Activated naive CD4-positive, alpha-beta T cell treated with anti-CD3 and anti-CD28 coated beads for 36 hours (primary cell): ENCODE measurements around the gene PRRT4. TPM values are rescaled to one million over a fixed set of nuclear protein-coding genes. Genes with fewer than 3 reads are reported as not detected.

Experiments
- CTCF ChIA-PET: fragments of 350-600 bp; sonication (Branson Sonifier 250); formaldehyde crosslinking; loops from one replicate; lab custom pipeline; 2021; ENCODE audit warnings: antibody characterized with exemption; lab: Charles Lee
- DNase-seq: peaks from one replicate; pipeline ENCODE4 v3.0.0-alpha.2; 2020
- H3K27ac Mint-ChIP-seq: one replicate; pipeline ENCODE4 v1.8.0; 2021; ENCODE audit warnings: mild to moderate bottlenecking, mixed read lengths
- H3K27me3 Mint-ChIP-seq: one replicate; pipeline ENCODE4 v1.8.0; 2021; ENCODE audit warnings: low read depth, mixed read lengths
- H3K36me3 Mint-ChIP-seq: one replicate; pipeline ENCODE4 v1.8.0; 2021; ENCODE audit warnings: low read depth, mixed read lengths
- H3K4me1 Mint-ChIP-seq: one replicate; pipeline ENCODE4 v1.8.0; 2021; ENCODE audit warnings: low read depth, mixed read lengths
- H3K4me3 Mint-ChIP-seq: one replicate; pipeline ENCODE4 v1.8.0; 2021; ENCODE audit warnings: mild to moderate bottlenecking, moderate library complexity, mixed read lengths
- H3K9me3 Mint-ChIP-seq: one replicate; pipeline ENCODE4 v1.8.0; 2021; ENCODE audit warnings: mixed read lengths
- intact Hi-C: fragments of 100-400 bp; cut with micrococcal nuclease; formaldehyde crosslinking; loops from one replicate; pipeline ENCODE4 v1.15.1; 2023
- total RNA-seq, 2 experiments: library from RNA; stranded (reverse); gene quantifications; one replicate each; pipeline ENCODE4 v1.2.3, GENCODE V29; 2021

PRRT4 gene
- total RNA-seq, 2 experiments from 2014 or later: 0.40 TPM; not detected in 1

DNA sequence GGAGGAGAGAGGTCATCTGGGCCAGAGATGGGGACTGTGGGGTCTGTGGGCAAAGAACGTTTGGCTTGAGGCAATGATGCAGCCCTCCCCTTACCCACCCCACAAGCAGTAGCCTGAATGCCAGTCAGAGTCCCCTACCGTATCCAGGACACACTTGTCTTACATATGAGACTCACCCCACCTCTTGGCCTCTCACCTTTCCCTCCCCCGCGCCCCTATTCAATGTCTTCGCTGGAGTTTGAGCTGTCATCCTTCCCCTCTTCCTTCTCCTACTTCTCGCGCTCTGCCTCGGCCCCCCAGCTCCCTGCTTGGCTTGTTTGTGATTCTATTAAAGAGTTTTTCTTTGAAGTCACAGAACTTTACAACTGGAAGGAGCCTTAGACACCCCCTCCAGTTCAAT, 8.9 kb downstream of the PRRT4 start:
- intact Hi-C loops: no loop called here
- CTCF ChIA-PET: interaction anchor here (0.7 to 1.5 kb wide), 5 partner anchors 8 to 73 kb away, joined by 4 to 10 read pairs (median 5); partner anchors contain the start of gene RBM28
- H3K27ac Mint-ChIP-seq: no peak overlapping the region
- DNase-seq: no peak
- no peak overlapping the region for H3K4me3 Mint-ChIP-seq
- peaks cover 2% of the 10 kb centered on the region for H3K4me1 Mint-ChIP-seq
- H3K9me3 Mint-ChIP-seq: no peaks in the 10 kb centered on the region
- peaks cover 27% of the 10 kb centered on the region for H3K27me3 Mint-ChIP-seq
- no peaks in the 10 kb centered on the region for H3K36me3 Mint-ChIP-seq

DNA sequence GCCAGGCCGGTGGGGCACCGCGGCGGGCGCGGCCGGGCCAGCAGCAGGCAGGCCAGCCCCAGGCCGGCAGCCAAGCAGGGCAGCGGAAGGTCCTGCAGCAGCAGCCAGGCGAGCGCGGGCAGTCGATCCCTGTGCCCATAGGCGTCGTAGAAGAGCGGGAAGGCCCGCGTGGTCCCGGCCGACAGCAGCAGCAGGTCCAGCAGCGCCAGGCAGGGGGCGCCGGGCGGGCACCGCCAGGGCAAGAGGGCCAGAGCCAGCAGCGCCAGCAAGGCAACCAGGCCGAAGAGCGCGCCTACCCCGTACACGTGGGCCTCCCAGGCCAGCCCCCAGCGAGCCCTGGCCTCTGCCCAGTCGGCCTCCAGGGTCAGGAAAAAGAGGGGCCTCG, 9.3 kb downstream of the PRRT4 start:
- intact Hi-C loops: no loop called here
- CTCF ChIA-PET: interaction anchor here (1.2 to 8.9 kb wide), 4 partner anchors 8 to 75 kb away, joined by 3 to 297 read pairs (median 6); partner anchors contain the start of gene RBM28
- H3K36me3 Mint-ChIP-seq: no peaks in the 10 kb centered on the region
- DNase-seq: peak; percentile 38
- H3K9me3 Mint-ChIP-seq: no peaks in the 10 kb centered on the region
- H3K4me1 Mint-ChIP-seq: peaks cover 2% of the 10 kb centered on the region
- H3K27me3 Mint-ChIP-seq: peaks cover 27% of the 10 kb centered on the region
- no peak overlapping the region for H3K4me3 Mint-ChIP-seq
- H3K27ac Mint-ChIP-seq: no peak overlapping the region

- Mint-ChIP-seq H3K27ac (no peak overlapping the region), H3K36me3 (no peaks in the 10 kb centered on the region), H3K4me3 (no peak overlapping the region), H3K9me3 (no peaks in the 10 kb centered on the region), H3K27me3 (peaks cover 27% of the 10 kb centered on the region), H3K4me1 (peaks cover 2% of the 10 kb centered on the region)
- CTCF ChIA-PET: interaction anchor here (1.2 to 8.9 kb wide), 3 partner anchors 37 to 75 kb away, joined by 3 to 297 read pairs (median 5); no protein-coding TSS in a partner anchor
- DNase-seq: no peak
- intact Hi-C loops: no loop called here
Measured at GRCh38 chr7:128351296-128352152, 10.0 kb downstream of the PRRT4 start.

GRCh38 chr7:128350708-128351295, 10.7 kb downstream of the PRRT4 start:
- no peaks in the 10 kb centered on the region for H3K36me3 Mint-ChIP-seq
- CTCF ChIA-PET: interaction anchor here (0.6 to 8.9 kb wide), 6 partner anchors 12 to 76 kb away, joined by 3 to 297 read pairs (median 4); no protein-coding TSS in a partner anchor
- H3K4me1 Mint-ChIP-seq: peaks cover 2% of the 10 kb centered on the region
- no peak overlapping the region for H3K4me3 Mint-ChIP-seq
- H3K27me3 Mint-ChIP-seq: peaks cover 27% of the 10 kb centered on the region
- intact Hi-C loops: no loop called here
- H3K9me3 Mint-ChIP-seq: no peaks in the 10 kb centered on the region
- H3K27ac Mint-ChIP-seq: no peak overlapping the region
- DNase-seq: no peak

DNA sequence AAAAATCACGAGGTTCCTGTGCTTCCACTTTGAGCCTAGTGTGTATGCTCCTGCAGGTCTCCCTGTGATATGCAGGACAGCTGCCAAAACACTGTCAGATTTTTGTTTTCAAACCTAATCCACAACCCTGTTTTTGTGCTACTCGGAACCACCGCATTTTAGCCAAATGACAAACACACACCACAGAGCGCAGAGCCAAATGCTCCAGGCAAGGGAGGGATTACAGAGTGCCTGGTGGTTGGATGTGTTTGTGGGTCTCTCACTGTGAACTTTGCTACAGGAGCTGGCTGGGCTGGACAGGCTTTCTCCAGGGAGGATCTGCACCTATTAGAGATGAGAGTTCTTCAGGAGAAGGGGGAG, 12.0 kb downstream of the PRRT4 start:
- DNase-seq: no peak
- Mint-ChIP-seq H3K27me3 (peaks cover 25% of the 10 kb centered on the region), H3K4me1 (peaks cover 2% of the 10 kb centered on the region), H3K36me3 (no peaks in the 10 kb centered on the region), H3K27ac (no peak overlapping the region), H3K4me3 (no peak overlapping the region), H3K9me3 (no peaks in the 10 kb centered on the region)
- CTCF ChIA-PET: interaction anchor here (0.7 to 8.9 kb wide), 5 partner anchors 32 to 276 kb away, joined by 3 to 297 read pairs (median 19); no protein-coding TSS in a partner anchor
- intact Hi-C loops: no loop called here

GRCh38 chr7:128347647-128348097, 13.8 kb downstream of the PRRT4 start:
- CTCF ChIA-PET: interaction anchor here (0.6 to 8.9 kb wide), 23 partner anchors 9 to 1407 kb away, joined by 3 to 297 read pairs (median 4); no protein-coding TSS in a partner anchor
- DNase-seq: peak; percentile 69

DNA sequence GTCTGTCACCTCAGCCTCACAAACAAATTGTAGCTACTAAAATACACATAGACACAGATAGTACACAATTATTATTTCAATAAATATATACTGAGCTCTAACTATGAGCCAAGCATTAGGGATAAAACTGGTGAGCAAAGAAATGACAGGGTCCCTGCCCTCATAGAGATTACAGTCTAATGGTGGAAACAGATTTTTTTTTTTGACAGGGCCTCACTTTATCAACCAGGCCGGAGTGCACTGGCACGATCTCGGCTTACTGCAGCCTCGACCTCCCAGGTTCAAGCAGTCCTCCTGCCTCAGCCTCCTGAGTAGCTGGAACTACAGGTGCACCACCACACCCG, 17.1 kb downstream of the PRRT4 start:
- Mint-ChIP-seq H3K4me3 (peak overlapping the region; percentile 58), H3K27ac (no peak overlapping the region), H3K36me3 (peaks cover 2% of the 10 kb centered on the region), H3K4me1 (peaks cover 24% of the 10 kb centered on the region), H3K27me3 (peaks cover 4% of the 10 kb centered on the region), H3K9me3 (no peaks in the 10 kb centered on the region)
- DNase-seq: no peak
- CTCF ChIA-PET: interaction anchor here (0.6 to 8.9 kb wide), 13 partner anchors 9 to 1361 kb away, joined by 3 to 297 read pairs (median 5); no protein-coding TSS in a partner anchor
- intact Hi-C loops: loop anchor here (5.0 kb wide), 1 partner anchor 188 kb away; no protein-coding TSS in a partner anchor

More at GRCh38 chr7:128347647-128348097, 13.8 kb downstream of the PRRT4 start:
- Mint-ChIP-seq H3K27me3 (peaks cover 11% of the 10 kb centered on the region), H3K4me1 (peaks cover 7% of the 10 kb centered on the region), H3K9me3 (no peaks in the 10 kb centered on the region), H3K27ac (no peak overlapping the region), H3K36me3 (no peaks in the 10 kb centered on the region), H3K4me3 (no peak overlapping the region)
- intact Hi-C loops: loop anchor here (1.0 kb wide), 2 partner anchors 40 to 78 kb away; no protein-coding TSS in a partner anchor

DNA sequence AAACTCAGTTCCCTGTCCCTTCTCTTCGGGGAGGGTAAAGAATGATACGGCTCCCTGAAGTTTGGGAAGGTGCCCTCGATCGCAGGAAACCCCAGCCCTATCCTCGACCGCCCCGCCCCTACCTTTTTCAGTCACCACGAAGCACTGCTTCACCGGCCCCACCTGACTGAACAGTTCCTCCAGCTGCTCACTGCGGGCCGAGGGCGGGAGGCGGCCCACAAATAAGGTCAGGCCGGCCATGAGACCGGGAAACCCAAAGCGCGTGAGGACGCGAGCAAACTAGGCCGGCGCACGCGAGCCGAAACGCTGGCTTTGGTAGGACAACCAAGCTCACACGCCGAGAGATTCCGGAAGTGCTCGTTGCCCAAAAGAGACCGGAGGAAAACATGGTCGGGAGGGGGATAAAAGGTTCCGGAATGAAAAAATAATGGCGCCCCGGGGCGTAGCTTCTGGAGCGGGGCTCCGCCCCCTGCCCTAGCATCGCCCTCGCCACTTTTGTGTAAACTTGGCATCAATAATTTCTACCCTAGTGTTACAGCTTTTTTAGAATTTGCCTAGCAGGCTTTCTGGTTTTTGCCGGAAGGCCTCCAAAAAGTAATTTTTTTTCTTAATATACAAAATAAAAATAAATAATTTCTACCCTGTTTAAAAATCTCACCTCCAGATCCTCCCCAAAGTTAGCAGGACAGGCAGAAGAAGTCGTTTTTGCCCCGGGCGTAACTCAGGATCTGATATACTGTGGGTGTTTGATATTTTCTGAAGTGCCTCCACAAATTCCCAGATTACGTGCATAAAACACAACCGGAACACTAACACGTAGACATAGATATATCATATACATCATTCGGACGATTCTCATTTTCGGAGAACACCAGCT, 17.7 kb downstream of the PRRT4 start, which contains the start of gene RBM28:
Gene RBM28, minus strand, starts transcription at position 355 of the 877 bp plus-strand sequence. Its CDS starts 115 bp downstream, at position 240.
- no peaks in the 10 kb centered on the region for H3K9me3 Mint-ChIP-seq
- H3K4me1 Mint-ChIP-seq: peaks cover 24% of the 10 kb centered on the region
- H3K4me3 Mint-ChIP-seq: peak within 1 kb of the TSS; percentile 98
- peak; percentile 88 for DNase-seq
- H3K36me3 Mint-ChIP-seq: peaks cover 3% of the 10 kb centered on the region
- intact Hi-C loops: loop anchor here (1.0 to 5.0 kb wide), 11 partner anchors 19 to 951 kb away; partner anchors contain the start of genes CALU, CCDC136, GCC1 and HILPDA
- CTCF ChIA-PET: interaction anchor here (0.5 to 8.9 kb wide), 12 partner anchors 9 to 1361 kb away, joined by 3 to 297 read pairs (median 6); no protein-coding TSS in a partner anchor
- peak within 1 kb of the TSS; percentile 89 for H3K27ac Mint-ChIP-seq
- H3K27me3 Mint-ChIP-seq: no peaks in the 10 kb centered on the region

- CTCF ChIA-PET: interaction anchor here (1.1 kb wide), 1 partner anchor 86 kb away, joined by 3 read pairs; no protein-coding TSS in a partner anchor
- H3K9me3 Mint-ChIP-seq: no peaks in the 10 kb centered on the region
- DNase-seq: no peak
- no peak overlapping the region for H3K4me3 Mint-ChIP-seq
- no peaks in the 10 kb centered on the region for H3K27me3 Mint-ChIP-seq
- no peak overlapping the region for H3K27ac Mint-ChIP-seq
- intact Hi-C loops: loop anchor here (2.0 to 5.0 kb wide), 2 partner anchors 191 to 397 kb away; partner anchors contain the start of gene CALU
- H3K4me1 Mint-ChIP-seq: peaks cover 24% of the 10 kb centered on the region
- peaks cover 11% of the 10 kb centered on the region for H3K36me3 Mint-ChIP-seq
Measured at GRCh38 chr7:128341733-128342132, 19.8 kb downstream of the PRRT4 start.

- Mint-ChIP-seq H3K4me3 (no peak overlapping the region), H3K36me3 (peaks cover 37% of the 10 kb centered on the region), H3K27me3 (no peaks in the 10 kb centered on the region), H3K27ac (no peak overlapping the region), H3K9me3 (no peaks in the 10 kb centered on the region), H3K4me1 (peaks cover 1% of the 10 kb centered on the region)
- CTCF ChIA-PET: interaction anchor here (1.6 kb wide), 1 partner anchor 13 kb away, joined by 4 read pairs; no protein-coding TSS in a partner anchor
- intact Hi-C loops: no loop called here
- no peak for DNase-seq
Measured at GRCh38 chr7:128335730-128336129, 25.8 kb downstream of the PRRT4 start.

DNA sequence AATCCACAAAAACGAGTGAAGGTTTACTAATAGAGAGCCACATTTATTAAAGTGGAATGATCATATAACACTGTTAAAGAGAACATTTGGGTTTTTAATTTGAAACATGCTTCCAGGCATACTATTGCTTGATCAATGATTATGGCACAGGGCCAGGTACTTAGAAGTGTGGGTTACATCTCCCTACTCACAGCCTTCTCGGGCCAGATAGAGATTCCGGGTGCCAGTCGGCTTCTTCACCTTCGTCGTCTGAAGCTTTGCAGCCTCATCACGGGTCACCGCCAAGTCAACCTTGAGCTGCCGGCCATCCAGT, 37.2 kb downstream of the PRRT4 start:
- Mint-ChIP-seq H3K9me3 (no peaks in the 10 kb centered on the region), H3K4me1 (peaks cover 11% of the 10 kb centered on the region), H3K27me3 (no peaks in the 10 kb centered on the region), H3K27ac (no peak overlapping the region), H3K36me3 (peaks cover 39% of the 10 kb centered on the region), H3K4me3 (no peak overlapping the region)
- CTCF ChIA-PET: interaction anchor here (3.9 kb wide), 1 partner anchor 23 kb away, joined by 14 read pairs; no protein-coding TSS in a partner anchor
- intact Hi-C loops: no loop called here
- DNase-seq: no peak
